HepG2 (cell line): Measurements from ENCODE around the gene TEX22. TPM values are rescaled to one million over a fixed set of nuclear protein-coding genes. Genes with fewer than 3 reads are reported as not detected.

Source experiments
- CTCF ChIP-seq: sonication (generic); formaldehyde crosslinking; IDR thresholded peaks from 2 replicates; pipeline ENCODE4 v1.5.0; 2020; ENCODE audit warnings: mild to moderate bottlenecking, missing genetic modification reagents, moderate library complexity
- FOSL1 ChIP-seq: sonication (generic); formaldehyde crosslinking; IDR thresholded peaks from 2 replicates; pipeline ENCODE4 v1.9.0; 2021; ENCODE audit warnings: missing genetic modification reagents, borderline replicate concordance
- FOXJ3 ChIP-seq: sonication (generic); formaldehyde crosslinking; IDR thresholded peaks from 2 replicates; pipeline ENCODE4 v1.4.0; 2020; ENCODE audit warnings: missing genetic modification reagents, mild to moderate bottlenecking, borderline replicate concordance
- GATA4 ChIP-seq: sonication (generic); IDR thresholded peaks from 2 replicates; pipeline ENCODE4 v1.6.1; 2016; ENCODE audit warnings: antibody characterized with exemption, low read depth, borderline replicate concordance
- HNRNPL ChIP-seq: fragments of 200-400 bp; formaldehyde crosslinking; IDR thresholded peaks from 2 replicates; pipeline ENCODE4 v1.6.1; 2017; ENCODE audit warnings: mild to moderate bottlenecking, low read depth, low read length
- KDM2A ChIP-seq: sonication (generic); formaldehyde crosslinking; IDR thresholded peaks from 2 replicates; pipeline ENCODE4 v1.4.0; 2020; ENCODE audit warnings: low read depth, missing genetic modification reagents, borderline replicate concordance
- MEIS2 ChIP-seq: sonication (generic); formaldehyde crosslinking; IDR thresholded peaks from 2 replicates; pipeline ENCODE4 v1.9.0; 2021; ENCODE audit warnings: mild to moderate bottlenecking, missing genetic modification reagents
- MTA1 ChIP-seq: sonication (generic); formaldehyde crosslinking; IDR thresholded peaks from 2 replicates; pipeline ENCODE4 v1.4.0; 2020; ENCODE audit warnings: missing genetic modification reagents, mild to moderate bottlenecking, borderline replicate concordance
- MXD1 ChIP-seq: sonication (generic); formaldehyde crosslinking; IDR thresholded peaks from 2 replicates; pipeline ENCODE4 v1.4.0; 2020; ENCODE audit warnings: mild to moderate bottlenecking, missing genetic modification reagents
- MYC ChIP-seq: sonication (generic); formaldehyde crosslinking; IDR thresholded peaks from 2 replicates; pipeline ENCODE4 v1.9.0; 2021; ENCODE audit warnings: missing genetic modification reagents, borderline replicate concordance
- PHF21A ChIP-seq: sonication (generic); formaldehyde crosslinking; IDR thresholded peaks from 2 replicates; pipeline ENCODE4 v1.5.0; 2020; ENCODE audit warnings: mild to moderate bottlenecking, missing genetic modification reagents
- PLSCR1 ChIP-seq: sonication (generic); formaldehyde crosslinking; IDR thresholded peaks from 2 replicates; pipeline ENCODE4 v1.5.0; 2020; ENCODE audit warnings: missing genetic modification reagents, mild to moderate bottlenecking, borderline replicate concordance
- SPEN ChIP-seq: sonication (generic); formaldehyde crosslinking; IDR thresholded peaks from 2 replicates; pipeline ENCODE4 v1.5.1; 2020; ENCODE audit warnings: low read depth, mild to moderate bottlenecking, missing genetic modification reagents
- TRIM24 ChIP-seq: sonication (generic); formaldehyde crosslinking; IDR thresholded peaks from 2 replicates; pipeline ENCODE4 v1.8.0; 2022; ENCODE audit warnings: mild to moderate bottlenecking, missing genetic modification reagents
- ZBTB3 ChIP-seq: sonication (generic); formaldehyde crosslinking; IDR thresholded peaks from 2 replicates; pipeline ENCODE4 v1.4.0; 2020; ENCODE audit warnings: low read depth, mild to moderate bottlenecking, moderate library complexity, missing genetic modification reagents, borderline replicate concordance
- ZBTB34 ChIP-seq: sonication (generic); formaldehyde crosslinking; IDR thresholded peaks from 2 replicates; pipeline ENCODE4 v1.8.0; 2022; ENCODE audit warnings: mild to moderate bottlenecking, missing genetic modification reagents
- ZBTB38 ChIP-seq: sonication (generic); formaldehyde crosslinking; IDR thresholded peaks from 2 replicates; pipeline ENCODE4 v1.5.1; 2020; ENCODE audit warnings: mild to moderate bottlenecking, missing genetic modification reagents
- ZBTB46 ChIP-seq: sonication (generic); formaldehyde crosslinking; IDR thresholded peaks from 2 replicates; pipeline ENCODE4 v1.4.0; 2020; ENCODE audit warnings: mild to moderate bottlenecking, missing genetic modification reagents, borderline replicate concordance
- ZFP91 ChIP-seq: sonication (generic); formaldehyde crosslinking; IDR thresholded peaks from 2 replicates; pipeline ENCODE4 v1.9.0; 2022; ENCODE audit warnings: missing genetic modification reagents, mild to moderate bottlenecking, borderline replicate concordance
- polyA plus RNA-seq, 8 experiments: library from polyadenylated mRNA; depleted of rRNA in 3 of 8; stranded (reverse) in 7 of 8; unstranded in 1 of 8; fragments of >200 nt; fragmentation: Illumina TruSeq in 4 of 8; extraction: Trizol in 4 of 8; gene quantifications; 2 replicates each; pipeline versions ENCODE4 v1.2.1 to v1.2.3, GENCODE V29; 2011 to 2016; ENCODE audit warnings: low read depth in 4 of 8, missing spikeins in 1 of 8, mixed read lengths in 1 of 8; ENCODE audit not compliant: insufficient read depth in 1 of 8
- total RNA-seq, 5 experiments: library from RNA; depleted of rRNA; stranded (reverse); fragments of >200 nt; fragmentation: Illumina TruSeq; extraction: Trizol; gene quantifications; 2 replicates each; pipeline ENCODE4 v1.2.3, GENCODE V29; 2016; ENCODE audit warnings: low read depth in 1 of 5

TEX22 gene
- total and polyA plus RNA-seq, 2 of the 13 experiments (the other 11 are each of a cell fraction or from before 2014, with no cell fraction given): 0.07 to 0.27 TPM

- TF ChIP-seq ZBTB34 (CRISPR knock-in tag) (no peak), HNRNPL (peak; percentile 41; the same call in 1 of the 2 replicates), PLSCR1 (no peak), ZFP91 (CRISPR knock-in tag) (peak; percentile 50; the same call in 1 of the 2 replicates), FOXJ3 (CRISPR knock-in tag) (no peak), CTCF (CRISPR knock-in tag) (peak; percentile 54; the same call in 1 of the 2 replicates), ZBTB46 (CRISPR knock-in tag) (no peak), MTA1 (CRISPR knock-in tag) (peak; percentile 81; the same call in 1 of the 2 replicates), ZBTB3 (CRISPR knock-in tag) (0 out of 2 replicates have a peak, but pooled peaks have one; percentile 15), SPEN (CRISPR knock-in tag) (0 out of 2 replicates have a peak, but pooled peaks have one; percentile 37), TRIM24 (CRISPR knock-in tag) (no peak), MYC (CRISPR knock-in tag) (peak; percentile 50; the same call in 1 of the 2 replicates), GATA4 (no peak), FOSL1 (CRISPR knock-in tag) (no peak), PHF21A (CRISPR knock-in tag) (no peak), MXD1 (CRISPR knock-in tag) (0 out of 2 replicates have a peak, but pooled peaks have one; percentile 16), ZBTB38 (CRISPR knock-in tag) (peak; percentile 72; the same call in 1 of the 2 replicates), KDM2A (CRISPR knock-in tag) (peak; percentile 65; the same call in 1 of the 2 replicates), MEIS2 (0 out of 2 replicates have a peak, but pooled peaks have one; percentile 36)
These were observed 16.4 kb downstream of the TEX22 start (continued) for GRCh38 chr14:105414456-105415371.
